ENCODE data around the gene COMMD10.

The COMMD10 gene

GRCh38 chr5:116135344-116135743 lies 50.5 kb downstream of the COMMD10 start:
- no peak for DNase-seq (ENCODE audit: low read depth)
- H3K4me3 ChIP-seq (ENCODE audit: low read length), result no peak overlapping the region
- TF ChIP-seq CTCF (conservative IDR thresholded peaks at IDR 0.05; ENCODE audit: low read depth, low read length), result no peak

- TF ChIP-seq CTCF (conservative IDR thresholded peaks at IDR 0.05; ENCODE audit: low read depth, low read length), result peak; percentile 77
- H3K4me3 ChIP-seq (ENCODE audit: low read length), result no peak overlapping the region
- no peak for DNase-seq (ENCODE audit: low read depth)
These were observed 52.9 kb downstream of the COMMD10 start for GRCh38 chr5:116137544-116138378.

- peak; percentile 6 for TF ChIP-seq CTCF (conservative IDR thresholded peaks at IDR 0.05; ENCODE audit: low read depth, low read length)
These were observed 57.7 kb downstream of the COMMD10 start for GRCh38 chr5:116142495-116142894.

GRCh38 chr5:116144103-116144502 lies 59.3 kb downstream of the COMMD10 start:
- TF ChIP-seq CTCF (conservative IDR thresholded peaks at IDR 0.05; ENCODE audit: low read depth, low read length), result no peak
- DNase-seq (ENCODE audit: low read depth), result no peak
- no peak overlapping the region for H3K4me3 ChIP-seq (ENCODE audit: low read length)

More at GRCh38 chr5:116142495-116142894, 57.7 kb downstream of the COMMD10 start:
- H3K4me3 ChIP-seq (ENCODE audit: low read length), result no peak overlapping the region
- DNase-seq (ENCODE audit: low read depth), result no peak

GRCh38 chr5:116144991-116145390 lies 60.2 kb downstream of the COMMD10 start:
- TF ChIP-seq CTCF (conservative IDR thresholded peaks at IDR 0.05; ENCODE audit: low read depth, low read length), result no peak
- DNase-seq (ENCODE audit: low read depth), result no peak
- H3K4me3 ChIP-seq (ENCODE audit: low read length), result no peak overlapping the region

- no peak for TF ChIP-seq CTCF (conservative IDR thresholded peaks at IDR 0.05; ENCODE audit: low read depth, low read length)
- no peak for DNase-seq (ENCODE audit: low read depth)
- H3K4me3 ChIP-seq (ENCODE audit: low read length), result no peak overlapping the region
These were observed 60.6 kb downstream of the COMMD10 start for GRCh38 chr5:116145416-116145815.

GRCh38 chr5:116152169-116152568 lies 67.3 kb downstream of the COMMD10 start:
- H3K4me3 ChIP-seq (ENCODE audit: low read length), result no peak overlapping the region
- DNase-seq (ENCODE audit: low read depth), result no peak
- TF ChIP-seq CTCF (conservative IDR thresholded peaks at IDR 0.05; ENCODE audit: low read depth, low read length), result no peak
